ENCODE data around the gene PPID.
"Not testable (repeated sequence)": the region's sequence is repeated elsewhere in the genome, so short reads cannot be mapped to it uniquely, and the experiment has no call there.

Gene PPID

GRCh38 chr4:158738866-158739265 lies 15.7 kb upstream of the PPID start:
- no peak for DNase-seq (ENCODE audit: low read depth, low spot score)

- DNase-seq (ENCODE audit: low read depth, low spot score), result no peak
Measured at GRCh38 chr4:158729716-158730559, 6.7 kb upstream of the PPID start.

GRCh38 chr4:158728236-158728635 lies 5.0 kb upstream of the PPID start:
- no peak for DNase-seq (ENCODE audit: low read depth, low spot score)

- no peak for DNase-seq (ENCODE audit: low read depth, low spot score)
Measured at GRCh38 chr4:158726633-158727032, 3.4 kb upstream of the PPID start.

GRCh38 chr4:158724637-158725036 lies 1.4 kb upstream of the PPID start:
- DNase-seq (ENCODE audit: low read depth, low spot score), result no peak

GRCh38 chr4:158722291-158722916 lies 792 bp downstream of the PPID start:
- DNase-seq (ENCODE audit: low read depth, low spot score), result no peak

- DNase-seq (ENCODE audit: low read depth, low spot score), result no peak
Measured at GRCh38 chr4:158721680-158722079, 1.5 kb downstream of the PPID start.

GRCh38 chr4:158715802-158716201 lies 7.4 kb downstream of the PPID start:
- no peak for DNase-seq (ENCODE audit: low read depth, low spot score)

- no peak for DNase-seq (ENCODE audit: low read depth, low spot score)
Measured at GRCh38 chr4:158714937-158715336, 8.3 kb downstream of the PPID start.

GRCh38 chr4:158712622-158713021 lies 10.6 kb downstream of the PPID start:
- DNase-seq (ENCODE audit: low read depth, low spot score), result not testable (repeated sequence)

- no peak for DNase-seq (ENCODE audit: low read depth, low spot score)
Measured at GRCh38 chr4:158710814-158711213, 12.4 kb downstream of the PPID start.

GRCh38 chr4:158704274-158704673 lies 18.9 kb downstream of the PPID start:
- DNase-seq (ENCODE audit: low read depth, low spot score), result no peak

- DNase-seq (ENCODE audit: low read depth, low spot score), result no peak
Measured at GRCh38 chr4:158688813-158689212, 34.4 kb downstream of the PPID start.

GRCh38 chr4:158682066-158682465 lies 41.1 kb downstream of the PPID start:
- DNase-seq (ENCODE audit: low read depth, low spot score), result no peak

GRCh38 chr4:158681629-158682028 lies 41.6 kb downstream of the PPID start:
- DNase-seq (ENCODE audit: low read depth, low spot score), result no peak

- no peak for DNase-seq (ENCODE audit: low read depth, low spot score)
Measured at GRCh38 chr4:158678767-158679166, 44.4 kb downstream of the PPID start.

GRCh38 chr4:158676076-158676475 lies 47.1 kb downstream of the PPID start:
- DNase-seq (ENCODE audit: low read depth, low spot score), result no peak

GRCh38 chr4:158673633-158674032 lies 49.6 kb downstream of the PPID start:
- DNase-seq (ENCODE audit: low read depth, low spot score), result no peak

- peak; percentile 94 for DNase-seq (ENCODE audit: low read depth, low spot score)
Measured at GRCh38 chr4:158671915-158672806, 51.0 kb downstream of the PPID start, which contains the start of gene ETFDH. ETFDH (plus strand) TSS chr4:158672296; CDS start chr4:158672457, 161 bp downstream.

GRCh38 chr4:158671665-158671914 lies 51.6 kb downstream of the PPID start, which contains the start of gene C4orf46:
C4orf46 (minus strand) TSS chr4:158671887; CDS start chr4:158671801, 86 bp downstream.
- DNase-seq (ENCODE audit: low read depth, low spot score), result no peak

- DNase-seq (ENCODE audit: low read depth, low spot score), result peak; percentile 42
Measured at GRCh38 chr4:158670975-158671664, 52.1 kb downstream of the PPID start.

GRCh38 chr4:158669310-158669709 lies 53.9 kb downstream of the PPID start:
- no peak for DNase-seq (ENCODE audit: low read depth, low spot score)

All from activated naive CD8-positive, alpha-beta T cell treated with anti-CD3 and anti-CD28 coated beads, Interleukin-2, amount 50 U/mL, for 16 hours (primary cell).